Effector CD8-positive, alpha-beta T cell (primary cell): Measurements from ENCODE around the gene CCR5AS.

Experiments
- DNase-seq: peaks from one replicate; lab custom pipeline; 2025; lab: John Stamatoyannopoulos, UW

The CCR5AS gene

DNA sequence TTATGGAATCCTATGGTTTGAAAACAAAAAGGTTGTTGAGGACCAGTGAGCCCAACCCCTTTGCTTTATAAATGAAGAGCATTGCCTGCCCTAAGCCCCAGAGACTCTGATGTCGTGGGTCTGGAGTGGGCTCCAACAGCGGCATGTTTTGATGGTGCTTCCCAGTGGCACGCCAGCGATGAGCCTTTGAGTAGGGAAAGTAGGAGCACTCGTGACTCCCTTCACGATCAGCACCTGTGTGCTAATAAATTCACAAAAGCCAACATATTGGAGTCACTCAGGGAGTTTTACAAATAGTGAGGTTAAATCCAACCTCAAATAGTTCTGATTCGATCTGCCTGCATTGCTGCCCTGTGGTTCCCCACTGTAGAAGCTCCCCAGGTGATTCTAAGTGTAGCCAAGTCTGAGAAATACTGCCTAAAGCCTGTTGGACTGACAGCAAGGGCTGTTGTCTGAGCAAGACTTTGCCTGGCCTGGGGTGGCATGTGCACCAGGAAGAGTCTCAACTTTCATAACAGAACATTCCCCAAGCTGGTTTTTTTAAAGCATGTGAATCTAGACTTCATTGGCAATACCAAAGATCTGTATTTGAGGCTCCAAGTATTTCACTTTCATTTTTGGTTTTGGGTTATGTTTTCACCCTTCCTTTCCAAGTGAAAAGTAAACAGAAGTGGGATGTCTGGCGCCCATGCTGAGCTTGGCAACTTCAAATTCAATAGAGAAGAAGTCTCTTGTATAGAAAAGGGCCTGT, 26.2 kb downstream of the CCR5AS start:
- DNase-seq: no peak

DNA sequence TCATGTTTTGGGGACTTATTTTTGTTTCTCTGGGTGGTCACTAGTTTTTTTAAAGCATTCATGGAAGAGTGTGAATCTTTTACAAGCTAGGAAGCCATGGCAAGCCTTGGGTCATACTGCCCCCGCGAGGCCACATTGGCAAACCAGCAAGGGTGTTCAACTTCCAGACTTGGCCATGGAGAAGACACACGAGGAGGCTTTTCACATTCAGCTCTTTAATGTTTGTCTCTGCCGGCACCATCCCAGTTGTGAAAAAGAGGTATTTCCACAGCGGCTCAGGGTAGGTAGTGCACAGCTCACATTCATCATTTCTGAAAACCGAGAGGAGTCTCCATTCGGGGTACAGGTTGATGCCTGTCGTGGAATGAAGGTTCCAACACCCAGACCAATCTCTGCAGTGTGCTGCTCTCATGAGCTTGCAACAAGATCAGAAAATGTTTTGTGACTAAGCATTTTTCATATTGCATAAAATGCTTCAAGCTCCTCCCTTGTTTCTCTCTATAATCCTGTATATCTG, 28.4 kb downstream of the CCR5AS start:
- peak; percentile 28 for DNase-seq

DNA sequence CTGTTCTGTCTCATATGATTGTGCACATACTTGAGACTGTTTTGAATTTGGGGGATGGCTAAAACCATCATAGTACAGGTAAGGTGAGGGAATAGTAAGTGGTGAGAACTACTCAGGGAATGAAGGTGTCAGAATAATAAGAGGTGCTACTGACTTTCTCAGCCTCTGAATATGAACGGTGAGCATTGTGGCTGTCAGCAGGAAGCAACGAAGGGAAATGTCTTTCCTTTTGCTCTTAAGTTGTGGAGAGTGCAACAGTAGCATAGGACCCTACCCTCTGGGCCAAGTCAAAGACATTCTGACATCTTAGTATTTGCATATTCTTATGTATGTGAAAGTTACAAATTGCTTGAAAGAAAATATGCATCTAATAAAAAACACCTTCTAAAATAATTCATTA, 31.1 kb downstream of the CCR5AS start:
- DNase-seq: no peak

DNA sequence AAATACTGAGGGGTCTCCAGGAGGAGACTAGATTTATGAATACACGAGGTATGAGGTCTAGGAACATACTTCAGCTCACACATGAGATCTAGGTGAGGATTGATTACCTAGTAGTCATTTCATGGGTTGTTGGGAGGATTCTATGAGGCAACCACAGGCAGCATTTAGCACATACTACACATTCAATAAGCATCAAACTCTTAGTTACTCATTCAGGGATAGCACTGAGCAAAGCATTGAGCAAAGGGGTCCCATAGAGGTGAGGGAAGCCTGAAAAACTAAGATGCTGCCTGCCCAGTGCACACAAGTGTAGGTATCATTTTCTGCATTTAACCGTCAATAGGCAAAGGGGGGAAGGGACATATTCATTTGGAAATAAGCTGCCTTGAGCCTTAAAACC, 31.6 kb downstream of the CCR5AS start:
- DNase-seq: no peak

DNA sequence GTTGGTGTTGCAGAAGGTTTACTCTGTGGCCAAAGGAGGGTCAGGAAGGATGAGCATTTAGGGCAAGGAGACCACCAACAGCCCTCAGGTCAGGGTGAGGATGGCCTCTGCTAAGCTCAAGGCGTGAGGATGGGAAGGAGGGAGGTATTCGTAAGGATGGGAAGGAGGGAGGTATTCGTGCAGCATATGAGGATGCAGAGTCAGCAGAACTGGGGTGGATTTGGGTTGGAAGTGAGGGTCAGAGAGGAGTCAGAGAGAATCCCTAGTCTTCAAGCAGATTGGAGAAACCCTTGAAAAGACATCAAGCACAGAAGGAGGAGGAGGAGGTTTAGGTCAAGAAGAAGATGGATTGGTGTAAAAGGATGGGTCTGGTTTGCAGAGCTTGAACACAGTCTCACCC, 32.1 kb downstream of the CCR5AS start:
- no peak for DNase-seq

DNA sequence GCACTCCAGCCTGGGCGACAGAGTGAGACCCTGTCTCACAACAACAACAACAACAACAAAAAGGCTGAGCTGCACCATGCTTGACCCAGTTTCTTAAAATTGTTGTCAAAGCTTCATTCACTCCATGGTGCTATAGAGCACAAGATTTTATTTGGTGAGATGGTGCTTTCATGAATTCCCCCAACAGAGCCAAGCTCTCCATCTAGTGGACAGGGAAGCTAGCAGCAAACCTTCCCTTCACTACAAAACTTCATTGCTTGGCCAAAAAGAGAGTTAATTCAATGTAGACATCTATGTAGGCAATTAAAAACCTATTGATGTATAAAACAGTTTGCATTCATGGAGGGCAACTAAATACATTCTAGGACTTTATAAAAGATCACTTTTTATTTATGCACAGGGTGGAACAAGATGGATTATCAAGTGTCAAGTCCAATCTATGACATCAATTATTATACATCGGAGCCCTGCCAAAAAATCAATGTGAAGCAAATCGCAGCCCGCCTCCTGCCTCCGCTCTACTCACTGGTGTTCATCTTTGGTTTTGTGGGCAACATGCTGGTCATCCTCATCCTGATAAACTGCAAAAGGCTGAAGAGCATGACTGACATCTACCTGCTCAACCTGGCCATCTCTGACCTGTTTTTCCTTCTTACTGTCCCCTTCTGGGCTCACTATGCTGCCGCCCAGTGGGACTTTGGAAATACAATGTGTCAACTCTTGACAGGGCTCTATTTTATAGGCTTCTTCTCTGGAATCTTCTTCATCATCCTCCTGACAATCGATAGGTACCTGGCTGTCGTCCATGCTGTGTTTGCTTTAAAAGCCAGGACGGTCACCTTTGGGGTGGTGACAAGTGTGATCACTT, 34.1 kb downstream of the CCR5AS start:
- no peak for DNase-seq

DNA sequence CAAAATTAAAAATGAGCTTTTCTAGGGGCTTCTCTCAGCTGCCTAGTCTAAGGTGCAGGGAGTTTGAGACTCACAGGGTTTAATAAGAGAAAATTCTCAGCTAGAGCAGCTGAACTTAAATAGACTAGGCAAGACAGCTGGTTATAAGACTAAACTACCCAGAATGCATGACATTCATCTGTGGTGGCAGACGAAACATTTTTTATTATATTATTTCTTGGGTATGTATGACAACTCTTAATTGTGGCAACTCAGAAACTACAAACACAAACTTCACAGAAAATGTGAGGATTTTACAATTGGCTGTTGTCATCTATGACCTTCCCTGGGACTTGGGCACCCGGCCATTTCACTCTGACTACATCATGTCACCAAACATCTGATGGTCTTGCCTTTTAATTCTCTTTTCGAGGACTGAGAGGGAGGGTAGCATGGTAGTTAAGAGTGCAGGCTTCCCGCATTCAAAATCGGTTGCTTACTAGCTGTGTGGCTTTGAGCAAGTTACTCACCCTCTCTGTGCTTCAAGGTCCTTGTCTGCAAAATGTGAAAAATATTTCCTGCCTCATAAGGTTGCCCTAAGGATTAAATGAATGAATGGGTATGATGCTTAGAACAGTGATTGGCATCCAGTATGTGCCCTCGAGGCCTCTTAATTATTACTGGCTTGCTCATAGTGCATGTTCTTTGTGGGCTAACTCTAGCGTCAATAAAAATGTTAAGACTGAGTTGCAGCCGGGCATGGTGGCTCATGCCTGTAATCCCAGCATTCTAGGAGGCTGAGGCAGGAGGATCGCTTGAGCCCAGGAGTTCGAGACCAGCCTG, 35.1 kb downstream of the CCR5AS start:
- DNase-seq: no peak

DNA sequence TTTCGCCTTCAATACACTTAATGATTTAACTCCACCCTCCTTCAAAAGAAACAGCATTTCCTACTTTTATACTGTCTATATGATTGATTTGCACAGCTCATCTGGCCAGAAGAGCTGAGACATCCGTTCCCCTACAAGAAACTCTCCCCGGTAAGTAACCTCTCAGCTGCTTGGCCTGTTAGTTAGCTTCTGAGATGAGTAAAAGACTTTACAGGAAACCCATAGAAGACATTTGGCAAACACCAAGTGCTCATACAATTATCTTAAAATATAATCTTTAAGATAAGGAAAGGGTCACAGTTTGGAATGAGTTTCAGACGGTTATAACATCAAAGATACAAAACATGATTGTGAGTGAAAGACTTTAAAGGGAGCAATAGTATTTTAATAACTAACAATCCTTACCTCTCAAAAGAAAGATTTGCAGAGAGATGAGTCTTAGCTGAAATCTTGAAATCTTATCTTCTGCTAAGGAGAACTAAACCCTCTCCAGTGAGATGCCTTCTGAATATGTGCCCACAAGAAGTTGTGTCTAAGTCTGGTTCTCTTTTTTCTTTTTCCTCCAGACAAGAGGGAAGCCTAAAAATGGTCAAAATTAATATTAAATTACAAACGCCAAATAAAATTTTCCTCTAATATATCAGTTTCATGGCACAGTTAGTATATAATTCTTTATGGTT, 35.9 kb downstream of the CCR5AS start, which contains the start of gene CCR5:
Gene CCR5, plus strand, starts transcription at position 108 of the 680 bp plus-strand sequence. CDS start 1,957 bp downstream, outside the sequence.
- no peak for DNase-seq

DNA sequence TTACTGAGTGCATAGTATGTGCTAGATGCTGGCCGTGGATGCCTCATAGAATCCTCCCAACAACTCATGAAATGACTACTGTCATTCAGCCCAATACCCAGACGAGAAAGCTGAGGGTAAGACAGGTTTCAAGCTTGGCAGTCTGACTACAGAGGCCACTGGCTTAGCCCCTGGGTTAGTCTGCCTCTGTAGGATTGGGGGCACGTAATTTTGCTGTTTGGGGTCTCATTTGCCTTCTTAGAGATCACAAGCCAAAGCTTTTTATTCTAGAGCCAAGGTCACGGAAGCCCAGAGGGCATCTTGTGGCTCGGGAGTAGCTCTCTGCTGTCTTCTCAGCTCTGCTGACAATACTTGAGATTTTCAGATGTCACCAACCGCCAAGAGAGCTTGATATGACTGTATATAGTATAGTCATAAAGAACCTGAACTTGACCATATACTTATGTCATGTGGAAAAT, 37.2 kb downstream of the CCR5AS start:
- DNase-seq: no peak

DNA sequence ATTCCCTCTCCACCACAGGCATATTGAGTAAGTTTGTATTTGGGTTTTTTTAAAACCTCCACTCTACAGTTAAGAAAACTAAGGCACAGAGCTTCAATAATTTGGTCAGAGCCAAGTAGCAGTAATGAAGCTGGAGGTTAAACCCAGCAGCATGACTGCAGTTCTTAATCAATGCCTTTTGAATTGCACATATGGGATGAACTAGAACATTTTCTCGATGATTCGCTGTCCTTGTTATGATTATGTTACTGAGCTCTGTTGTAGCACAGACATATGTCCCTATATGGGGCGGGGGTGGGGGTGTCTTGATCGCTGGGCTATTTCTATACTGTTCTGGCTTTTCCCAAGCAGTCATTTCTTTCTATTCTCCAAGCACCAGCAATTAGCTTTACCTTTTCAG, 37.7 kb downstream of the CCR5AS start:
- no peak for DNase-seq

DNA sequence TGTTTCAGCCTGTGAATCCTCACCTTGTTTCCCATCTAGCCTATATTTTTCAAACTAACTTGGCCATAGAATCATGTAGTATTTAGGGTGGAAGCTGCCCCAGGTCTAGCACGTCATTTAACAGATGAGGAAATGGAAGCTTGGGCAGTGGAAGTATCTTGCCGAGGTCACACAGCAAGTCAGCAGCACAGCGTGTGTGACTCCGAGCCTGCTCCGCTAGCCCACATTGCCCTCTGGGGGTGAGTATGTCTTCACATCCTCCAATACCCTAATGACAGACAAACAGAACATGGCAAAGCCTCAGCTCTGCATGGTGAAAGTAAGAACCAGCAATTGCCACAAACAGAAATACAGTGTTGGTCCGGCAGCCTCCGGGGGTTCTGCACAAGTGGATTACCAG, 38.3 kb downstream of the CCR5AS start:
- no peak for DNase-seq

DNA sequence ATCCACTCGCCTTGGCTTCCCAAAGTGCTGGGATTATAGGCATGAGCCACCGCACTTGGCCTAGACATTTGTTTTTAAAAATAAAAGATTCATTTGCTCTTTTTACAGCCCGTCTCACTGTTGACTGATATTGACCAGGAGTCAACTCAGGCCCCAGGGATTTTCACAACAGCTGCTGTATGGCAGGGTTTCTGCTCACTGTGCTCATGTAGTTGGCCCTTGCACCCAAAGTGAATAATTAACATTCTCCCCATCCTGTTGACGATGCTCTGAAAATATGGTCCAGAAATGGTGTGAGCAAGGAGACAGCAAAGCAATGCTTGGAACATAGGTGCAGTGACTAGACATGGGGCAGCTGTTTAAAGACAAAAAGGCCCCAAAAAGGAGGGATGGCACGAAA, 39.1 kb downstream of the CCR5AS start:
- DNase-seq: no peak

DNA sequence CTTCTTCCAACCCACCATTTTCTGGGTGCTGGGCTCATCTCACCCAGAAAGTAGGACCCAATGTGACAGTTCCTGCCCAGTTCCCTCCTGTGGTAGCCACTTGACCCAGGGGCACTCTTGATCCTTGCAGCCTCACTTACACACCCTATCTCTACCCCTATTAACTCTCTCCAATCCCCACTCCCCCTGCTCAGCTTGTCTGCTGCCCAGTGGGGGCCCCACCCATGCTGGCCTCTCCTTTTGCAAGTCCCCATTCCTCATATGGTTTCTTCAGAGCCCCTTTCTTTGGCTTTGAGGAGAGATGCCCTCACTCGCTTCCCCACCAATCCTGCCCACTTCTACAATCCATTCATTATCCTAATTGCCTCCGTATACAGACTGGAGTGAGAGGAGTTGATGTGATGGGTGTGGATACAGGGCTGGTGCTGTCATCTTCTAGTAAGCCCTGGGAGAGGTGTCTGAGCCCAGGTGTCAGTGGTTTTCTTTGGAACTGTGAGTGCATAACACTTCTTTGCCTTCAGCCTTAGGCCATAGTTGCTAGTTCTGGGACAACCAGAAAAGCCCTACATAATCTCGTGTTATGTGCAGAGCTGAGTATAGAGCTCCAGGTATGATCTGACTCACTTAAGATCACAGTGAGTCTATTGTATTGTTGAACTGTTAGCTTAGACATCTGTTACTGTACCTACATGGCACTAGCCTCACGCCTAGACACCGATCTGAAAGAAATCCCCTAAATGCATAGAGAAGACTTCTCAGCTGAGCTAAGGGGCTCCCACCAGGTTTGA, 40.9 kb downstream of the CCR5AS start:
- no peak for DNase-seq

DNA sequence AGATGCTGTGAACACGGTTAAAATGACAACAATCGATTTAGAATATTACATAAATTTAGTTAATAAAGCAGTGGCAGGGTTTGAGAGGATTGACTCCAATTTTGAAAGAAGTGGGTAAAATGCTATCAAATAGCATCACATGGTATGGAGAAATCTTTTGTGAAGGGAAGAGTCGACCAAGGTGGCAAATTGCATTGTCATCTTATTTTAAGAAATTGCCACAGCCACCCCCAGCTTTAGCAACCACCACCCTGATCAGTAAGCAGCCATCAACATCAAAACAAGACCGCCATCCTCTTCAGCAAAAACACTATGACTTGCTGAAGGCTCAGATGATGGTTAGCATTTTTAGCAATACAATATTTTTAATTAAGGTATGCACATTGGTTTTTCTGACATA, 41.8 kb downstream of the CCR5AS start:
- no peak for DNase-seq

DNA sequence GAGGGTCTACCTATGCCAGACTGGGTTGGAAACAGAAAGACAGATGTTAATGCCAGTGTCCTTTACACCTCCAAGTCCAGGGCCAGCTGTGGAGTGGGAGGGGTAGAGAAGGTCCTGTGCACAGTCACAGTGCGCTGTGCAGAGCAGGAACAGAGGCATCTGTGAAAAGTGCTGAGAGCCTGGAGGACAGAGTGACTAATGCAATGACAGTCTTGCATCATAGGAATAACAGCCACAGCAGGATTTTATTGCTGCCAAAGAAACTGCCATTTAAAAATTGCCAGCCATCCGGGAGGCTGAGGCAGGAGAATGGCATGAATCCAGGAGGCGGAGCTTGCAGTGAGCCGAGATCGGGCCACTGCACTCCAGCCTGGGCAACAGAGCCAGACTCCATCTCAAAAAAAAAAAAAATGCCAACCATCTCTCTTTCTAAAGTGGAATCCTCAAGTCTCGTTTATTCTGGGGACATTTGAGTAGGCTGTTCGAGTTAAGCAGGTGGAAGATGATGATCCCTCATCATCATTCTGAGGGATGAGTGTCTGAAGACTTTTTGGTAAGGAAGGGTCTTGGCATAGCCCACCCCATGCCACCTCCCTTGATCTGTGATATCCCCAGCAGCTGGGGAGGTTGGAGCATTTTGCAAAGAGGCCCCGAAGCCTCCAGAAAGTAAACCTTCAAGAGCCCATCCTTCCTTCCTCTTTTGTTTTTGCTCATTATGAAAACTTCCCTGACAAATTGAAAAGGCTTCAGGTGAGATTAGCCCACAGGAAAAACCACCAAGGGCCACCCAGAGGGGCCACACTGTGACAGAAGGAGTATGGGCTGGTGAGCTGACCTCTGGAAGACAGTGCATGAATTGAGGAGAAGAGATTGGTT, 45.2 kb downstream of the CCR5AS start:
- DNase-seq: no peak

DNA sequence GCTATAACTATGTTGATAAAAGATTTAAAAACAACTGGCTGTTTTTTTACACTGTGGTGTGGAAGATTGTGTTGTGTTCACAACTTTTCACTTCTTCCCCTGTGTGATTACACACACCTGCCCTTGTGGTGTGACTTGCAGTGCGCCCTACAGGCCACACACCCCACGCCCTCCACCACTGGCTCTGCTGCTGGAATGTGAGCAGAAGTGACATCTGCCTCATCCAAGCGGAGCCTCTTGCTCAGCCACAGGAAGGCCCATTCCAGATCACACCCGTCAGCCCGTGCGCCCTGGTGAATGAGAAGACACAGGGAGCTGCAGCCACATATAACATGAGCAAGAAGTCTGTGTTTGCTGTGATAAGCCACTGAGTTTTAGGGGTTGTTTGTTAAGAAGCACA, 46.0 kb downstream of the CCR5AS start:
- DNase-seq: no peak

DNA sequence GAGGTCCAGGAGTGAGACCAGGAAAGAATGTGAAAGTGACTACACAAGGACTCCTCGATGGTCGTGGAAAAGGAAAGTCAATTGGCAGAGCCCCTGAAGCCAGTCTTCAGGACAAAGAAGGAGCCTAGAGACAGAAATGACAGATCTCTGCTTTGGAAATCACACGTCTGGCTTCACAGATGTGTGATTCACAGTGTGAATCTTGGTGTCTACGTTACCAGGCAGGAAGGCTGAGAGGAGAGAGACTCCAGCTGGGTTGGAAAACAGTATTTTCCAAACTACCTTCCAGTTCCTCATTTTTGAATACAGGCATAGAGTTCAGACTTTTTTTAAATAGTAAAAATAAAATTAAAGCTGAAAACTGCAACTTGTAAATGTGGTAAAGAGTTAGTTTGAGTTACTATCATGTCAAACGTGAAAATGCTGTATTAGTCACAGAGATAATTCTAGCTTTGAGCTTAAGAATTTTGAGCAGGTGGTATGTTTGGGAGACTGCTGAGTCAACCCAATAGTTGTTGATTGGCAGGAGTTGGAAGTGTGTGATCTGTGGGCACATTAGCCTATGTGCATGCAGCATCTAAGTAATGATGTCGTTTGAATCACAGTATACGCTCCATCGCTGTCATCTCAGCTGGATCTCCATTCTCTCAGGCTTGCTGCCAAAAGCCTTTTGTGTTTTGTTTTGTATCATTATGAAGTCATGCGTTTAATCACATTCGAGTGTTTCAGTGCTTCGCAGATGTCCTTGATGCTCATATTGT, 47.0 kb downstream of the CCR5AS start:
- DNase-seq: no peak

DNA sequence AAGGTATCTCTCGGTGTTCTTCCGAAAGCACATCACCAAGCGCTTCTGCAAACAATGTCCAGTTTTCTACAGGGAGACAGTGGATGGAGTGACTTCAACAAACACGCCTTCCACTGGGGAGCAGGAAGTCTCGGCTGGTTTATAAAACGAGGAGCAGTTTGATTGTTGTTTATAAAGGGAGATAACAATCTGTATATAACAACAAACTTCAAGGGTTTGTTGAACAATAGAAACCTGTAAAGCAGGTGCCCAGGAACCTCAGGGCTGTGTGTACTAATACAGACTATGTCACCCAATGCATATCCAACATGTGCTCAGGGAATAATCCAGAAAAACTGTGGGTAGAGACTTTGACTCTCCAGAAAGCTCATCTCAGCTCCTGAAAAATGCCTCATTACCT, 48.4 kb downstream of the CCR5AS start:
- DNase-seq: no peak

DNA sequence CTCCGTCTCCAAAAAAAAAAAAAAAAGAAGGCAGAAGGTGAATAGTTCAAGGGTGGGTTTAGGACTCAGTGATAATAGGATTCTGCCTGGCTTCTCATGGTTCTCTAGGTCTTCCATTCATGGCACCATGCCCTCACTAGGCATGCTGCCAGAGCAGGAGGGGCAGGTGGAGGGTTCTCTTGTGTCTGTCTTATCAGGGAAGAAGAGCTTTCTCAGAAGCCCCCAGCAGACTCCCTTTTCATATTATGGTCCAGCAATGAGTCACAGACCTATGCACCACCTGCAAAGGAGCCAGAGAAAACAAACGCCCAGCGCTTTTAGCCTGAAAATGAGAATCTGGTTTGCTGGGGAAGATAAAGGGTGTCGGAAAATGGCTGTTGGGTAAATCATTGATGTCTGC, 50.0 kb downstream of the CCR5AS start:
- no peak for DNase-seq
